Activated B cell treated with CpG ODN at 0.5 μM for 24 hours (primary cell): ENCODE measurements around the gene DPH3. TPM values are rescaled to one million over a fixed set of nuclear protein-coding genes. Genes with fewer than 3 reads are reported as not detected.

ENCODE experiments used
- ATAC-seq: fragments of 200-7000 bp; cut with Tn5 transposase; one replicate; pipeline ENCODE4 v1.10.0; 2021; ENCODE audit warnings: low read depth, mild to moderate bottlenecking, moderate library complexity
- CTCF ChIA-PET: fragments of 350-600 bp; sonication (Branson Sonifier 250); formaldehyde crosslinking; loops from one replicate; lab custom pipeline; 2021; ENCODE audit warnings: antibody characterized with exemption; lab: Charles Lee
- POLR2A ChIA-PET: fragments of 350-600 bp; sonication (Branson Sonifier 250); formaldehyde crosslinking; loops from one replicate; lab custom pipeline; 2021; ENCODE audit warnings: antibody characterized with exemption; lab: Charles Lee
- DNase-seq: peaks from one replicate; pipeline ENCODE4 v3.0.0; 2022
- H3K27ac Mint-ChIP-seq: one replicate; pipeline ENCODE4 v1.8.0; 2020; ENCODE audit warnings: mixed read lengths
- H3K27me3 Mint-ChIP-seq: one replicate; pipeline ENCODE4 v1.8.0; 2021; ENCODE audit warnings: mixed read lengths
- H3K36me3 Mint-ChIP-seq: one replicate; pipeline ENCODE4 v1.8.0; 2021; ENCODE audit warnings: low read depth, mixed read lengths
- H3K4me1 Mint-ChIP-seq: one replicate; pipeline ENCODE4 v1.8.0; 2021; ENCODE audit warnings: mixed read lengths
- H3K4me3 Mint-ChIP-seq: one replicate; pipeline ENCODE4 v1.8.0; 2020; ENCODE audit warnings: mild to moderate bottlenecking, mixed read lengths
- H3K9me3 Mint-ChIP-seq: one replicate; pipeline ENCODE4 v1.8.0; 2020; ENCODE audit warnings: mixed read lengths
- intact Hi-C: fragments of 100-400 bp; cut with micrococcal nuclease; formaldehyde crosslinking; loops from one replicate; pipeline ENCODE4 v1.15.1; 2024
- total RNA-seq: library from RNA; stranded (reverse); gene quantifications from 2 replicates; pipeline ENCODE4 v1.2.3, GENCODE V29; 2022
- TF ChIP-seq, protein P1 (sequence below): fragments of 200-600 bp; IDR thresholded peaks from one replicate; pipeline ENCODE4 v1.8.0; 2022; ENCODE audit warnings: antibody characterized with exemption, mild to moderate bottlenecking

DPH3 gene
- total RNA-seq, 1 donor from 2014 or later: 13.4 TPM

DNA sequence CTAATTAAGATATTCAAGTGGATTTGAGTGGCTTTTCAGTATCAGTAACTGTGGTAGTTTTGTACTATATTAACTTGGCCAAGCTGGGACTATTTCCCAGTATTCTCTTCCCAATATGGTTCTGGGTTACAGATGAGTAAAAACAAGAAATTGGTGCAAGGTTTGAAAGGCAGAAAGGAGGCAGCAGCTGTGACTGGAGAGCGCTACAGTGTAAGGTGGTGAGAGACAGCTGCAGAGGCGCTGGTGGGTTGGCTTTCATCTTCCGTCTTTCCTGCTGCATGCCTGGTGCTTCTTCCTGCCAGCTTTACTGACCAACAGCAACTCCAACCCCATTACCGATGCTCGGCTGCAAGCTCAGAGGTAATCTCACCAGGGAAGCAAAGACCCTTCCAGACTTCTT lies 9.8 kb downstream of the DPH3 start:
- Mint-ChIP-seq H3K9me3 (no peaks in the 10 kb centered on the region), H3K27me3 (peaks cover 6% of the 10 kb centered on the region), H3K4me1 (peaks cover 13% of the 10 kb centered on the region), H3K4me3 (no peak overlapping the region), H3K36me3 (peaks cover 15% of the 10 kb centered on the region), H3K27ac (no peak overlapping the region)
- DNase-seq (no peak), ATAC-seq (no peak)
- ChIA-PET CTCF (no interaction called here), POLR2A (no interaction called here)
- TF ChIP-seq, protein P1, sequence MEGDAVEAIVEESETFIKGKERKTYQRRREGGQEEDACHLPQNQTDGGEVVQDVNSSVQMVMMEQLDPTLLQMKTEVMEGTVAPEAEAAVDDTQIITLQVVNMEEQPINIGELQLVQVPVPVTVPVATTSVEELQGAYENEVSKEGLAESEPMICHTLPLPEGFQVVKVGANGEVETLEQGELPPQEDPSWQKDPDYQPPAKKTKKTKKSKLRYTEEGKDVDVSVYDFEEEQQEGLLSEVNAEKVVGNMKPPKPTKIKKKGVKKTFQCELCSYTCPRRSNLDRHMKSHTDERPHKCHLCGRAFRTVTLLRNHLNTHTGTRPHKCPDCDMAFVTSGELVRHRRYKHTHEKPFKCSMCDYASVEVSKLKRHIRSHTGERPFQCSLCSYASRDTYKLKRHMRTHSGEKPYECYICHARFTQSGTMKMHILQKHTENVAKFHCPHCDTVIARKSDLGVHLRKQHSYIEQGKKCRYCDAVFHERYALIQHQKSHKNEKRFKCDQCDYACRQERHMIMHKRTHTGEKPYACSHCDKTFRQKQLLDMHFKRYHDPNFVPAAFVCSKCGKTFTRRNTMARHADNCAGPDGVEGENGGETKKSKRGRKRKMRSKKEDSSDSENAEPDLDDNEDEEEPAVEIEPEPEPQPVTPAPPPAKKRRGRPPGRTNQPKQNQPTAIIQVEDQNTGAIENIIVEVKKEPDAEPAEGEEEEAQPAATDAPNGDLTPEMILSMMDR: no peak
- intact Hi-C loops: no loop called here

DNA sequence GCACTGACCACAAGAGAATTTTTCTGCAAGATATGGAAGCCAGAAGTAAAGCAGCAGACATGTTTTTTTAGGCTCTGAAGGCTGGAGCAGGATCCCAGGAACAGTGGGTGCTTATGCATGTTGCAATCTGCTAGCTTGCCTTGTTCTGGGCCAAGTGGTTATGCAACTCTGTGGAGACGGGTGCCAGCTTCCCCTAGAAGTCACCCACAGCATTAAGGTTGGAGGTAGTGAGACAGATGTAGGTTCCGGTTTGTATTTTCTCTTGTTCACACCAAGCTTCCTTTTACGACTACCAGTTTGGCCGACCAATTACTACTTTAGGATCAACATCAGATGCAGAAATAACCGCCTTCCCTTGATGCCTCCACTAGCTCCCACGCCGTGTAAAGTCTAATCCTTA lies 11.1 kb downstream of the DPH3 start:
- no peak for DNase-seq
- TF ChIP-seq, protein P1: no peak
- POLR2A ChIA-PET: interaction anchor here (1.2 kb wide), 1 partner anchor 12 kb away, joined by 3 read pairs; the partner anchor contains the start of gene OXNAD1
- Mint-ChIP-seq H3K4me1 (peaks cover 13% of the 10 kb centered on the region), H3K27me3 (peaks cover 6% of the 10 kb centered on the region), H3K9me3 (no peaks in the 10 kb centered on the region), H3K27ac (no peak overlapping the region), H3K36me3 (peaks cover 4% of the 10 kb centered on the region), H3K4me3 (no peak overlapping the region)
- CTCF ChIA-PET: no interaction called here
- no peak for ATAC-seq
- intact Hi-C loops: no loop called here

DNA sequence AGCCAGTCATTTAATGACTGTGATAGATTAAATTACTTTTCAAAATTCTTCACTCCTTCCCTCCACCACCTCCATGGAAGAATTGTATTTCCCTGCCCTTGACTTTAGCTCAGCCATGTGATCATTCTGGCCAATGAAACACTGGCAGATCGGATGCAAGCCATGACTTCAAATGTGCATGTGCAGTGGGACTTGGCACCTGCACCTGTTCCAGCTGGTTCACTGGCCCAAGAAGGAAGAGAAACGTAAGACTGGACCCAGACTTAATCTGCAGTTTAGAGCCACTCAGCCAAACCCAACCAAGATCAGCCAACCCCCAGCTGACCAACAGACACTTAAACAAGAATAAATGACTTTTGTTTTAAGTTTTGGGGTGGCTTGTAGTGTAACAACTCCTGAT lies 11.8 kb downstream of the DPH3 start:
- DNase-seq (no peak), ATAC-seq (no peak)
- Mint-ChIP-seq H3K4me1 (peaks cover 15% of the 10 kb centered on the region), H3K9me3 (no peaks in the 10 kb centered on the region), H3K36me3 (peaks cover 4% of the 10 kb centered on the region), H3K27me3 (peaks cover 10% of the 10 kb centered on the region), H3K27ac (no peak overlapping the region), H3K4me3 (no peak overlapping the region)
- TF ChIP-seq, protein P1: no peak
- POLR2A ChIA-PET: interaction anchor here (1.2 kb wide), 1 partner anchor 12 kb away, joined by 3 read pairs; the partner anchor contains the start of gene OXNAD1
- intact Hi-C loops: no loop called here
- CTCF ChIA-PET: no interaction called here

DNA sequence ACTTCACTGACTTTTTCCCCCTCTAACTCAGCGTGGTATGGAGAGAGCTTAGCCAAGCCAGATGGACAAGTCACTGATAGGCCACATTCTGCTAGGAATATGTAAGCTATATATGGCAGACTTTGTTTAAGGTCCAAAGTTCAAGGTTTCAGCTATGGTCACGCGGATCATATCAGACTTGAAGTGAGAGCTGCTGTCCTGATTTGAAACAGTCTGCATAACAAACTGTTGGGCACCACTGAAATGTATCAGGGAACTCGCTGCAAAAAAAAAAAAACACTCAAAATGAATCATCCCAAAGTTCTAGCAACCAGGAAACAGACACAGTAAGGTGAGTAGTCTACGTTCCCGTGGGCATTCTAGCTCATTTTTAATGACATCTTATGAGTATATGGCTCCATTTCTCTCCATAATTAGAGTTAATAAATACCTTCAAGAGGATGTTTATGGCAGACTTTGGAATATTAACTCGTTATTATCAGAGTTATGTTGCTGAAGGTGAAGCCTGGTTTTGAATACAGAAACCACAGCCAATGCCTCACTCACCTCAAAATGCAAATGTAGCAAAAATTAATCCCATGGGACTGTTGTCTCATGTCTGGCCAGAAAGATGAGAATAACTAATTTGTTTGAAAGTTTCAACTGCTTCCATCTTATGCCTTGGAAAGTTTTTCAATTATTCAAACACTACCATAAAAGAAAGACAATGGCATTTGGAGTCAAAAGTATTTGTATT lies 12.3 kb downstream of the DPH3 start:
- ChIA-PET POLR2A (no interaction called here), CTCF (no interaction called here)
- Mint-ChIP-seq H3K9me3 (no peaks in the 10 kb centered on the region), H3K27me3 (peaks cover 10% of the 10 kb centered on the region), H3K4me3 (no peak overlapping the region), H3K27ac (no peak overlapping the region), H3K4me1 (peaks cover 20% of the 10 kb centered on the region), H3K36me3 (peaks cover 4% of the 10 kb centered on the region)
- no peak for DNase-seq
- intact Hi-C loops: no loop called here
- ATAC-seq: peak; percentile 40
- TF ChIP-seq, protein P1: no peak

DNA sequence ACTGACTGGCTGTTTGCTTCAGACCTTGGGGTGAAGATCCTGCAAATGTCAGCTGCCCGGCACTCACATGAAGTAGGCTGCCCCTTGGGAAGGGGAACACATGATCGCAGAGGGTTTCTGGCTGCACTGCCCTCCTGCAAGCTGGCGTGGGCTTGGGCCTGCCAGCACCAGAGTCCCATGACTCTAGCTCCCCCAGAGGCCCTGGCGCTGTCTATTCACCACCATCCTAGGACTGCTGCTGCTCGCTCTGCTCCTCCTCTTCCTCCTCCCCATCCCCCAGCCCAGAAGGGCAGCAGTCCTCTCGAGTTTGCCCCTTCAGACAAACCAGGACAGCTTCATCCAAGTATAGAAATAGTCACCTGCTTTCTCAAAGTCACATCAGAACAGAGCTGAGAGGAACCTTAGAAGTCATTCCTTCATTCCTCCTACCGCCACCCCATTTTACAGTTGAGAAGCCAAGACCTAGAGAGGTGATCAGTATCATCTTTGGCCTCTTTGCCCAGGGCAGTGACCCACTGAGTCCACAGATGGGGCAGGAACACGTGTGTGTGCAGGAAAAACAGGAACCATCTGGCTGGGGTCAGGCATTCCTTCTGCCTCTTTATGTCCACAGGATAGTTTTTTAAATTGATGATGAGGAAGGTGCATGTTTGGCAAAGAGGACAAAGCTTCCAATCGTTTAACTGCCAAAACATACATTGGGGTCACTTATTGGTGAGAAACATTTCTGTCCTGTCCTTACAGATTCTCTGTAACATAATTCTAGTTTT lies 13.2 kb downstream of the DPH3 start:
- Mint-ChIP-seq H3K4me3 (no peak overlapping the region), H3K27me3 (peaks cover 10% of the 10 kb centered on the region), H3K4me1 (peaks cover 25% of the 10 kb centered on the region), H3K36me3 (peaks cover under 1% of the 10 kb centered on the region), H3K27ac (no peak overlapping the region), H3K9me3 (no peaks in the 10 kb centered on the region)
- TF ChIP-seq, protein P1: no peak
- ATAC-seq (no peak), DNase-seq (no peak)
- CTCF ChIA-PET: no interaction called here
- POLR2A ChIA-PET: no interaction called here
- intact Hi-C loops: no loop called here
